Testis (tissue), 3 donors: ENCODE measurements around the gene TMEM119. TPM values are rescaled to one million over a fixed set of nuclear protein-coding genes. Genes with fewer than 3 reads are reported as not detected.

Source experiments
- DNase-seq: peaks from one replicate; pipeline ENCODE4 v3.0.0-alpha.2; 2019
- H3K27ac ChIP-seq, 2 donors: fragments of 200-600 bp; sonication (generic); one replicate each; pipeline ENCODE4 v1.5.1; 2019
- H3K27me3 ChIP-seq: fragments of 200-600 bp; sonication (generic); one replicate; pipeline ENCODE4 v1.5.1; 2019
- H3K36me3 ChIP-seq: fragments of 200-600 bp; sonication (generic); one replicate; pipeline ENCODE4 v1.5.1; 2017; ENCODE audit warnings: low read depth; ENCODE audit errors: missing control alignments
- H3K4me1 ChIP-seq: fragments of 200-600 bp; sonication (generic); one replicate; pipeline ENCODE4 v1.5.1; 2019
- H3K4me3 ChIP-seq, 2 donors: fragments of 200-600 bp; sonication (generic); one replicate each; pipeline ENCODE4 v1.5.1; 2017 to 2019
- H3K9me3 ChIP-seq: fragments of 200-600 bp; sonication (generic); one replicate; pipeline ENCODE4 v1.5.1; 2017
- CTCF ChIP-seq, 3 experiments: fragments of 450-650 bp in 2 of 3; fragments of 200-600 bp in 1 of 3; sonication (generic) in 1 of 3; IDR thresholded peaks; one replicate each; pipeline ENCODE4 v1.5.1; 2016 to 2019; ENCODE audit warnings: antibody characterized with exemption in 3 of 3, mild to moderate bottlenecking in 2 of 3, moderate library complexity in 1 of 3
- POLR2A ChIP-seq: fragments of 450-650 bp; IDR thresholded peaks from one replicate; pipeline ENCODE4 v1.6.1; 2017; ENCODE audit warnings: antibody characterized with exemption, mild to moderate bottlenecking, moderate library complexity
- WGBS, 2 donors: methylation state at CpG; one replicate each; pipeline ENCODE4 v1.1.5; 2018; 5-methylcytosine and 5-hydroxymethylcytosine counted together
- intact Hi-C: fragments of 100-400 bp; cut with DNase I; formaldehyde crosslinking; loops from one replicate; pipeline ENCODE4 v1.15.1; 2023; ENCODE audit warnings: low total_unique reads
- polyA plus RNA-seq: library from polyadenylated mRNA; stranded (reverse); fragments of 350-450 nt; fragmentation: Illumina TruSeq; extraction: RNeasy Lipid Tissue Mini Kit (QIAGEN cat#74804); gene quantifications from one replicate; pipeline ENCODE4 v1.2.3, GENCODE V29; 2014; ENCODE audit warnings: low read depth, low replicate concordance; ENCODE audit not compliant: insufficient read depth
- total RNA-seq, 2 donors: library from RNA; depleted of rRNA; stranded (reverse); fragments of >200 nt; gene quantifications; one replicate each; pipeline ENCODE4 v1.2.3, GENCODE V29; 2016

Gene TMEM119
- total and polyA plus RNA-seq, 3 donors from 2014 or later, result 5.3 to 17.1 (median 9.6) TPM

GRCh38 chr12:108627134-108627920, 29.4 kb upstream of the TMEM119 start:
- WGBS, 2 donors, result 88 to 92% methylated on average over 8 of the region's 8 CpGs
- no peaks in the 10 kb centered on the region for H3K9me3 ChIP-seq
- H3K4me1 ChIP-seq, result no peaks in the 10 kb centered on the region
- no peak overlapping the region for H3K4me3 ChIP-seq
- intact Hi-C loops, result no loop called here
- no peak for DNase-seq
- no peak for TF ChIP-seq POLR2A
- no peak for TF ChIP-seq CTCF (IDR thresholded peaks at IDR 0.05)
- H3K27ac ChIP-seq, result no peak overlapping the region
- H3K27me3 ChIP-seq, result no peaks in the 10 kb centered on the region
- no peaks in the 10 kb centered on the region for H3K36me3 ChIP-seq

GRCh38 chr12:108625228-108625627, 27.3 kb upstream of the TMEM119 start:
- no peaks in the 10 kb centered on the region for H3K27me3 ChIP-seq
- no peaks in the 10 kb centered on the region for H3K36me3 ChIP-seq
- H3K27ac ChIP-seq, result no peak overlapping the region
- TF ChIP-seq CTCF (IDR thresholded peaks at IDR 0.05) (no peak), POLR2A (no peak)
- WGBS, 2 donors, result 79 to 82% methylated on average over 3 of the region's 3 CpGs
- no peaks in the 10 kb centered on the region for H3K4me1 ChIP-seq
- intact Hi-C loops, result no loop called here
- no peaks in the 10 kb centered on the region for H3K9me3 ChIP-seq
- no peak for DNase-seq
- no peak overlapping the region for H3K4me3 ChIP-seq

GRCh38 chr12:108623577-108623976, 25.7 kb upstream of the TMEM119 start:
- no peak overlapping the region for H3K27ac ChIP-seq
- H3K27me3 ChIP-seq, result no peaks in the 10 kb centered on the region
- no peaks in the 10 kb centered on the region for H3K9me3 ChIP-seq
- intact Hi-C loops, result no loop called here
- no peak for DNase-seq
- H3K4me1 ChIP-seq, result no peaks in the 10 kb centered on the region
- TF ChIP-seq POLR2A, result no peak
- TF ChIP-seq CTCF (IDR thresholded peaks at IDR 0.05), result no peak
- H3K4me3 ChIP-seq, result no peak overlapping the region
- 80 to 96% methylated on average over 1 to 7 of the region's 8 CpGs for WGBS, 2 donors
- no peaks in the 10 kb centered on the region for H3K36me3 ChIP-seq

- WGBS, 2 donors, result 72 to 100% methylated on average over 3 to 14 of the region's 14 CpGs
- no peak for TF ChIP-seq POLR2A
- TF ChIP-seq CTCF (IDR thresholded peaks at IDR 0.05), result no peak
- intact Hi-C loops, result no loop called here
- no peaks in the 10 kb centered on the region for H3K4me1 ChIP-seq
- H3K4me3 ChIP-seq, result no peak overlapping the region
- no peaks in the 10 kb centered on the region for H3K9me3 ChIP-seq
- no peaks in the 10 kb centered on the region for H3K36me3 ChIP-seq
- no peak overlapping the region for H3K27ac ChIP-seq
- DNase-seq, result no peak
- no peaks in the 10 kb centered on the region for H3K27me3 ChIP-seq
Measured at GRCh38 chr12:108622921-108623514, 25.1 kb upstream of the TMEM119 start.
